Tibial nerve (tissue), 3 donors: ENCODE results near the gene AGO4.
"Not testable (repeated sequence)": the region's sequence is repeated elsewhere in the genome, so short reads cannot be mapped to it uniquely, and the experiment has no call there.

Source experiments
- POLR2A ChIP-seq, 2 donors: fragments of 450-650 bp; IDR thresholded peaks; one replicate each; pipeline ENCODE4 v1.6.1; 2017; ENCODE audit warnings: antibody characterized with exemption in 2 of 2, mild to moderate bottlenecking in 2 of 2, moderate library complexity in 2 of 2
- TF ChIP-seq, protein P1 (sequence below), 5 experiments: fragments of 200-600 bp in 3 of 5; fragments of 450-650 bp in 2 of 5; sonication (generic) in 3 of 5; IDR thresholded peaks; one replicate each; pipeline ENCODE4 v1.5.1; 2016 to 2019; ENCODE audit warnings: antibody characterized with exemption in 5 of 5, mild to moderate bottlenecking in 3 of 5, moderate library complexity in 2 of 5

DNA sequence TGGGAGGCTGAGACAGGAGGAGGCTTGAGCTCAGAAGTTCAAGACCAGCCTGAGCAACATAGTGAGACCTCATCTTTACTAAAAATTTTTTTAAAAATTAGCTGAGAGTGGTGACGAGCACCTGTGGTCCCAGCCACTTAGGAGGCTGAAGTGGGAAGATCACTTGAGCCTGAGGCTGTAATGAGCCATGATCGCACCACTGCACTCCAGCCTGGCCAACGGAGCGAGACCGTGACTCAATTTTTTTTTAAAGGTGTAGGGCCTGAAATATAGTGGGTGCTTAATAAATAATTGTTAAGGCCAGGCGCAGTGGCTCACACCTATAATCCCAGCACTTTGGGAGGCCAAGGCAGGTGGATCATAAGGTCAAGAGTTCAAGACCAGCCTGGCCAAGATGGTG, 31.6 kb upstream of the AGO4 start:
- not testable (repeated sequence) for TF ChIP-seq POLR2A (IDR thresholded peaks at IDR 0.05)
- TF ChIP-seq, protein P1, sequence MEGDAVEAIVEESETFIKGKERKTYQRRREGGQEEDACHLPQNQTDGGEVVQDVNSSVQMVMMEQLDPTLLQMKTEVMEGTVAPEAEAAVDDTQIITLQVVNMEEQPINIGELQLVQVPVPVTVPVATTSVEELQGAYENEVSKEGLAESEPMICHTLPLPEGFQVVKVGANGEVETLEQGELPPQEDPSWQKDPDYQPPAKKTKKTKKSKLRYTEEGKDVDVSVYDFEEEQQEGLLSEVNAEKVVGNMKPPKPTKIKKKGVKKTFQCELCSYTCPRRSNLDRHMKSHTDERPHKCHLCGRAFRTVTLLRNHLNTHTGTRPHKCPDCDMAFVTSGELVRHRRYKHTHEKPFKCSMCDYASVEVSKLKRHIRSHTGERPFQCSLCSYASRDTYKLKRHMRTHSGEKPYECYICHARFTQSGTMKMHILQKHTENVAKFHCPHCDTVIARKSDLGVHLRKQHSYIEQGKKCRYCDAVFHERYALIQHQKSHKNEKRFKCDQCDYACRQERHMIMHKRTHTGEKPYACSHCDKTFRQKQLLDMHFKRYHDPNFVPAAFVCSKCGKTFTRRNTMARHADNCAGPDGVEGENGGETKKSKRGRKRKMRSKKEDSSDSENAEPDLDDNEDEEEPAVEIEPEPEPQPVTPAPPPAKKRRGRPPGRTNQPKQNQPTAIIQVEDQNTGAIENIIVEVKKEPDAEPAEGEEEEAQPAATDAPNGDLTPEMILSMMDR (IDR thresholded peaks at IDR 0.05), result not testable (repeated sequence)
